Naive thymus-derived CD8-positive, alpha-beta T cell (primary cell): Measurements from ENCODE around the gene DHX35. TPM values are rescaled to one million over a fixed set of nuclear protein-coding genes. Genes with fewer than 3 reads are reported as not detected.

Experiments used
- ATAC-seq, 2 donors: fragments of 150-1000 bp; cut with Tn5 transposase in 1 of 2; sonication (Bioruptor Pico), chemical (Tn5 transposase) in 1 of 2; 1 replicate in 1 of 2; 2 replicates in 1 of 2; pipeline ENCODE4 v1.10.0; 2021; ENCODE audit warnings: mild to moderate bottlenecking in 2 of 2, moderate library complexity in 2 of 2
- POLR2A ChIA-PET: fragments of 350-600 bp; sonication (Branson Sonifier 250); formaldehyde crosslinking; loops from one replicate; lab custom pipeline; 2021; ENCODE audit warnings: antibody characterized with exemption; lab: Charles Lee
- DNase-seq, 10 donors: peaks; one replicate each; pipeline versions ENCODE4 v3.0.0 to v3.0.0-alpha.2; 2020 to 2022
- H3K27ac Mint-ChIP-seq, 10 donors: one replicate each; pipeline ENCODE4 v1.8.0; 2020 to 2022; ENCODE audit warnings: mild to moderate bottlenecking in 10 of 10, mixed read lengths in 10 of 10, moderate library complexity in 4 of 10, inconsistent platforms in 1 of 10
- H3K27me3 Mint-ChIP-seq, 5 donors: one replicate each; pipeline ENCODE4 v1.8.0; 2021 to 2022; ENCODE audit warnings: mixed read lengths in 5 of 5
- H3K36me3 Mint-ChIP-seq, 3 donors: one replicate each; pipeline ENCODE4 v1.8.0; 2020 to 2022; ENCODE audit warnings: mixed read lengths in 3 of 3, mild to moderate bottlenecking in 2 of 3, inconsistent platforms in 1 of 3
- H3K4me1 Mint-ChIP-seq, 4 donors: one replicate each; pipeline ENCODE4 v1.8.0; 2021 to 2022; ENCODE audit warnings: mixed read lengths in 4 of 4
- H3K4me3 Mint-ChIP-seq, 10 donors: one replicate each; pipeline ENCODE4 v1.8.0; 2020 to 2022; ENCODE audit warnings: mild to moderate bottlenecking in 10 of 10, mixed read lengths in 10 of 10, moderate library complexity in 6 of 10, inconsistent platforms in 1 of 10
- H3K9me3 Mint-ChIP-seq, 9 donors: one replicate each; pipeline ENCODE4 v1.8.0; 2020 to 2022; ENCODE audit warnings: mixed read lengths in 9 of 9, mild to moderate bottlenecking in 3 of 9, inconsistent platforms in 1 of 9, moderate library complexity in 1 of 9
- polyA plus RNA-seq, 3 donors: library from polyadenylated mRNA; unstranded; fragments of 300-500 nt; fragmentation: Illumina TruSeq; gene quantifications; one replicate each; pipeline ENCODE4 v1.2.3, GENCODE V29; 2021
- total RNA-seq, 8 experiments: library from RNA in 2 of 8; stranded (reverse) in 2 of 8; gene quantifications; one replicate each; pipeline ENCODE4 v1.2.3 and lab custom pipeline; 2021 to 2026

Gene DHX35
- total and polyA plus RNA-seq, 5 experiments from 2014 or later = 5.4 to 12.5 (median 7.5) TPM

- H3K27me3 Mint-ChIP-seq = no peaks in the 10 kb centered on the region
- peak overlapping the region; percentile 45 to 85 (median 78) for H3K4me3 Mint-ChIP-seq
- POLR2A ChIA-PET = interaction anchor here (0.7 to 1.6 kb wide), 2 partner anchors 124 to 140 kb away, joined by 3 to 7 read pairs; no protein-coding TSS in a partner anchor
- DNase-seq = no peak
- peak overlapping the region in 2 of 10 donors; percentile 12 to 47 for H3K27ac Mint-ChIP-seq
- H3K9me3 Mint-ChIP-seq = no peaks in the 10 kb centered on the region
- H3K4me1 Mint-ChIP-seq = peaks cover 6 to 22% (median 15%) of the 10 kb centered on the region in 4 donors
- peaks cover 0 to 2% (median 0%) of the 10 kb centered on the region in 3 donors for H3K36me3 Mint-ChIP-seq
- no peak for ATAC-seq
Observed at GRCh38 chr20:38927902-38928578, 34.1 kb upstream of the DHX35 start.

- DNase-seq = no peak
- Mint-ChIP-seq H3K36me3 (no peaks in the 10 kb centered on the region), H3K4me3 (no peak overlapping the region), H3K27me3 (no peaks in the 10 kb centered on the region), H3K4me1 (peaks cover 6 to 21% (median 14%) of the 10 kb centered on the region in 4 donors), H3K9me3 (no peaks in the 10 kb centered on the region), H3K27ac (no peak overlapping the region)
- POLR2A ChIA-PET = no interaction called here
- ATAC-seq = no peak
Observed at GRCh38 chr20:38930242-38930569, 31.9 kb upstream of the DHX35 start.

- H3K36me3 Mint-ChIP-seq = no peaks in the 10 kb centered on the region
- no peak for ATAC-seq
- H3K9me3 Mint-ChIP-seq = no peaks in the 10 kb centered on the region
- H3K27me3 Mint-ChIP-seq = no peaks in the 10 kb centered on the region
- H3K27ac Mint-ChIP-seq = no peak overlapping the region
- POLR2A ChIA-PET = no interaction called here
- H3K4me1 Mint-ChIP-seq = peaks cover 6 to 16% (median 12%) of the 10 kb centered on the region in 4 donors
- DNase-seq = no peak
- no peak overlapping the region for H3K4me3 Mint-ChIP-seq
Observed at GRCh38 chr20:38931984-38932383, 30.2 kb upstream of the DHX35 start.

GRCh38 chr20:38932457-38933120 lies 29.6 kb upstream of the DHX35 start:
- Mint-ChIP-seq H3K36me3 (no peaks in the 10 kb centered on the region), H3K4me1 (peaks cover 6 to 13% (median 11%) of the 10 kb centered on the region in 4 donors), H3K27me3 (no peaks in the 10 kb centered on the region), H3K4me3 (no peak overlapping the region), H3K27ac (no peak overlapping the region), H3K9me3 (no peaks in the 10 kb centered on the region)
- ATAC-seq (no peak), DNase-seq (no peak)
- POLR2A ChIA-PET = no interaction called here

- Mint-ChIP-seq H3K27me3 (no peaks in the 10 kb centered on the region), H3K4me3 (no peak overlapping the region), H3K27ac (no peak overlapping the region), H3K36me3 (peaks cover 0 to 3% (median 0%) of the 10 kb centered on the region in 3 donors), H3K9me3 (no peaks in the 10 kb centered on the region), H3K4me1 (peaks cover 0 to 5% (median 4%) of the 10 kb centered on the region in 4 donors)
- DNase-seq (no peak), ATAC-seq (no peak)
- POLR2A ChIA-PET = no interaction called here
Observed at GRCh38 chr20:38934530-38934929, 27.6 kb upstream of the DHX35 start.

GRCh38 chr20:38935285-38935684 lies 26.9 kb upstream of the DHX35 start:
- H3K4me3 Mint-ChIP-seq = no peak overlapping the region
- peaks cover 0 to 3% (median 0%) of the 10 kb centered on the region in 4 donors for H3K4me1 Mint-ChIP-seq
- H3K36me3 Mint-ChIP-seq = peaks cover 0 to 3% (median 0%) of the 10 kb centered on the region in 3 donors
- POLR2A ChIA-PET = no interaction called here
- ATAC-seq (no peak), DNase-seq (no peak)
- H3K9me3 Mint-ChIP-seq = no peaks in the 10 kb centered on the region
- no peaks in the 10 kb centered on the region for H3K27me3 Mint-ChIP-seq
- H3K27ac Mint-ChIP-seq = no peak overlapping the region

GRCh38 chr20:38935967-38936407 lies 26.2 kb upstream of the DHX35 start:
- Mint-ChIP-seq H3K27me3 (no peaks in the 10 kb centered on the region), H3K9me3 (no peaks in the 10 kb centered on the region), H3K27ac (no peak overlapping the region), H3K4me1 (peaks cover 0 to 3% (median 0%) of the 10 kb centered on the region in 4 donors), H3K36me3 (peaks cover 0 to 5% (median 0%) of the 10 kb centered on the region in 3 donors), H3K4me3 (no peak overlapping the region)
- DNase-seq (no peak), ATAC-seq (no peak)
- POLR2A ChIA-PET = no interaction called here

GRCh38 chr20:38937000-38937399 lies 25.1 kb upstream of the DHX35 start:
- Mint-ChIP-seq H3K27ac (no peak overlapping the region), H3K27me3 (no peaks in the 10 kb centered on the region), H3K9me3 (no peaks in the 10 kb centered on the region), H3K4me3 (no peak overlapping the region), H3K36me3 (peaks cover 0 to 9% (median 0%) of the 10 kb centered on the region in 3 donors), H3K4me1 (peaks cover 0 to 3% (median 0%) of the 10 kb centered on the region in 4 donors)
- no peak for ATAC-seq
- POLR2A ChIA-PET = no interaction called here
- DNase-seq = no peak

- Mint-ChIP-seq H3K9me3 (no peaks in the 10 kb centered on the region), H3K4me3 (no peak overlapping the region), H3K4me1 (peaks cover 0 to 3% (median 0%) of the 10 kb centered on the region in 4 donors), H3K27me3 (no peaks in the 10 kb centered on the region), H3K27ac (no peak overlapping the region), H3K36me3 (peaks cover 0 to 13% (median 0%) of the 10 kb centered on the region in 3 donors)
- ATAC-seq = no peak
- POLR2A ChIA-PET = no interaction called here
- DNase-seq = no peak
Observed at GRCh38 chr20:38937978-38938473, 24.1 kb upstream of the DHX35 start.

- H3K36me3 Mint-ChIP-seq = peaks cover 0 to 16% (median 0%) of the 10 kb centered on the region in 3 donors
- DNase-seq = no peak
- no peaks in the 10 kb centered on the region for H3K9me3 Mint-ChIP-seq
- H3K4me1 Mint-ChIP-seq = peaks cover 0 to 3% (median 0%) of the 10 kb centered on the region in 4 donors
- H3K27me3 Mint-ChIP-seq = no peaks in the 10 kb centered on the region
- ATAC-seq = no peak
- peak overlapping the region in 1 of 10 donors; percentile 42 for H3K27ac Mint-ChIP-seq
- POLR2A ChIA-PET = no interaction called here
- H3K4me3 Mint-ChIP-seq = no peak overlapping the region
Observed at GRCh38 chr20:38939686-38940085, 22.5 kb upstream of the DHX35 start.

GRCh38 chr20:38940644-38941043 lies 21.5 kb upstream of the DHX35 start:
- DNase-seq (no peak), ATAC-seq (no peak)
- POLR2A ChIA-PET = no interaction called here
- peaks cover 0 to 16% (median 0%) of the 10 kb centered on the region in 3 donors for H3K36me3 Mint-ChIP-seq
- peak overlapping the region in 1 of 10 donors; percentile 19 for H3K27ac Mint-ChIP-seq
- H3K27me3 Mint-ChIP-seq = no peaks in the 10 kb centered on the region
- no peak overlapping the region for H3K4me3 Mint-ChIP-seq
- H3K4me1 Mint-ChIP-seq = peaks cover 0 to 3% (median 0%) of the 10 kb centered on the region in 4 donors
- no peaks in the 10 kb centered on the region for H3K9me3 Mint-ChIP-seq

- Mint-ChIP-seq H3K4me3 (no peak overlapping the region), H3K36me3 (peaks cover 0 to 16% (median 0%) of the 10 kb centered on the region in 3 donors), H3K9me3 (no peaks in the 10 kb centered on the region), H3K4me1 (peaks cover 0 to 3% (median 0%) of the 10 kb centered on the region in 4 donors), H3K27ac (peak overlapping the region in 1 of 10 donors; percentile 48), H3K27me3 (no peaks in the 10 kb centered on the region)
- ATAC-seq (no peak), DNase-seq (no peak)
- POLR2A ChIA-PET = no interaction called here
Observed at GRCh38 chr20:38941726-38942389, 20.3 kb upstream of the DHX35 start.

GRCh38 chr20:38945012-38945411 lies 17.1 kb upstream of the DHX35 start:
- DNase-seq (no peak), ATAC-seq (no peak)
- Mint-ChIP-seq H3K36me3 (peaks cover 0 to 13% (median under 1%) of the 10 kb centered on the region in 3 donors), H3K27me3 (no peaks in the 10 kb centered on the region), H3K4me1 (no peaks in the 10 kb centered on the region), H3K4me3 (no peak overlapping the region), H3K9me3 (no peaks in the 10 kb centered on the region), H3K27ac (no peak overlapping the region)
- POLR2A ChIA-PET = no interaction called here
